CD4-positive, alpha-beta T cell treated with Interleukin-4 for 1 hour (primary cell): ENCODE measurements around the gene ACSM6.

Experiments used
- DNase-seq, 2 donors: peaks; one replicate each; pipeline ENCODE4 v3.0.0-alpha.2; 2020 to 2022

Gene ACSM6

DNA sequence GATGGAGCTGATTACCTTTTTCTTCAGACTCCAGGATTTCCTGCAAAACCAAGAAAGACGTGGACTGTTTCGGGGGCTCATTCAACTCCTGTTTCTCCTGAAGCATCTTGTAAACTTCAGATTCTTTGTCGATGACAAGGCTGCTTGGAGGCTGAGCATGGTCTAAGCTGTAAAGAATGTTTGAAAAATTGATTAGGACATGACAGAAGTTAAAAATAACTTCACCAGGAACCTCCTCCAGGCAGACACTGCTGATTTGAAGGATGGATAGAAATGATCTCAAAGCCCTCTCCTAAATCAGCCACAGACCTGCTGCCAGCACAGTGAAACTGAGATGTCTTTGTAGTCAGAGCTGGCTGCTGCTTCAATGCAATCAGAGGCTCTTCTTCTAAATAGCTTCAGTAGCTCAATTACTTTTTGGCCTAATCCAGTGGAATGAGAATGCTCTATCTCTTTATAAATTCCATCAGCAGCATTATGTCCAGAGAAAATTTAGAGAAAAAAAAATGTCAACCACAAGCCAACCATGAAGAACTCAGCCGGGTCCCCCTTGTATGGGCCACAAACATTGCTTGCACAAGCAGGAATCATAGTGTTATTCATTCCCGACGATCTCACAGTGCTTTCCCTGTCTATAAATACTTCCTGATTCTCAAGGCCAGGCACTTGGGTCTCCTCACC is 53.3 kb downstream of the ACSM6 start:
- DNase-seq, result no peak

DNA sequence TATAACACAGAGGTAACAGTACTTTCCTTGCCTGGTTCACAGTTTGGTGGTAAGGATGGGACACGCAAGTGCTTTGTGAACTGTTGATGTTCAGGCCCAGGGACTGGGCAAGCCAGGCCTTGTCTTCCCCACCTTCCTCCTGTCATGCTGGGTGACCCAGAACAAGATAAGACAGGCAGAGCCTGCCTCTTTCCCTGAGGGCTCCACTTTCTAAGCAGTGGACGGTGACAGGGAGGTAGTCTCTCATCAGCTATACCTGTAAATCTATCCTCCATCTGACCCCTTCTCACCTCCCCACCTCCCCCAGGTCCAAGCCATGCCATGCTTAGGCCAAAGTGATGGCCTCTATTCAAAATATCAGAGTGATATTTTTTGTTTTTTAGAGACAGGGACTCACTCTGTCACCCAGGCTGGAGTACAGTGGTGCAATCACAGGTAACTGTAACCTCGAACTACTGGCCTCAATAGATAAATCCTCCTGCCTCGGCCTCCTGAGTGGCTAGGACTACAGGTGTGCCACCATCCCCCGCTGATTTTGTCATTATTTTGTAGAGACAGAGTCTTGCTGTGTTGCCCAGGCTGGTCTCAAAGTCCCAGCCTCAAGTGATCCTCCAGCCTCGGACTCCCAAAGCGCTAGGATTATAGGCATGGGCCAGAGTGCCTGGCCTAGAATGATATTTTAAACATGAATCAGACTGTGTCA is 54.0 kb downstream of the ACSM6 start:
- DNase-seq, result no peak

GRCh38 chr10:95248989-95249388 is 55.0 kb downstream of the ACSM6 start:
- DNase-seq, result no peak

GRCh38 chr10:95249467-95249866 is 55.4 kb downstream of the ACSM6 start:
- no peak for DNase-seq

GRCh38 chr10:95250856-95251255 is 56.8 kb downstream of the ACSM6 start:
- no peak for DNase-seq

DNA sequence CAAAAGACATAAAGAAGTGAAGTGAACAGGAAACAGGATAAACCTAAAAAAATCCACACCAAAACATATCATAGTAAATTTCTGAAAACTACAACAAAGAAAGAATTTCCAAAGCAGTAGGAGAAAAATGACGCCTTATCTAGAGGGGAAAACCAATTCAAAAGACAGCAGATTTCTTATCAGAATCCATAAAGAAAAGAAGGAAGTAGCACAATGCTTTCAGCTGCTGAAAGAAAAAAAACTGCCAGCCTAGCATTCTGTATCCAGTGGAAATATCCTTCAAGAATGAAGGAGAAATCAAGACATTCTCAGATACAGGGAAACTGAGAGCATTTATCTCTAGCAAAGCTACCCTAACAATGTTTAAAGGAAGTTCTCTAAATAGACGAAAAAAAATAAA is 59.0 kb downstream of the ACSM6 start:
- no peak for DNase-seq

GRCh38 chr10:95253686-95254085 is 59.6 kb downstream of the ACSM6 start:
- no peak for DNase-seq

GRCh38 chr10:95254629-95255028 is 60.6 kb downstream of the ACSM6 start:
- no peak for DNase-seq

GRCh38 chr10:95256268-95256667 is 62.2 kb downstream of the ACSM6 start:
- no peak for DNase-seq

DNA sequence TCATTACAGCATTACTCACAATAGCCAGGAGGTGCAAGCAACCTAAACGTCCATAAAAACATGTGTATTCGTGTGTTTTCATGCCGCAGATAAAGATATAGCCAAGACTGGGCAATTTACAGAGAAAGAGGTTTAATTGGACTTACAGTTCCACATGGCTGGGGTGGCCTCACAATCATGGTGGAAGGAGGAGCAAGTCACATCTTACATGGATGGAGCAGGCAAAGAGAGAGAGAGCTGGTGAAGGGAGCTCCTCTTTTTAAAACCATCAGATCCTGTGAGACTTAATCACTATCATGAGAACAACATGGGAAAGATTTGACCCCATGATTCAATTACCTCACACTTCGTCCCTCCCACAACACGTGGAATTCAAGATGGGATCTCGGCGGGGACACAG is 63.8 kb downstream of the ACSM6 start:
- DNase-seq, result no peak

GRCh38 chr10:95260397-95260881 is 66.4 kb downstream of the ACSM6 start:
- DNase-seq, result no peak

DNA sequence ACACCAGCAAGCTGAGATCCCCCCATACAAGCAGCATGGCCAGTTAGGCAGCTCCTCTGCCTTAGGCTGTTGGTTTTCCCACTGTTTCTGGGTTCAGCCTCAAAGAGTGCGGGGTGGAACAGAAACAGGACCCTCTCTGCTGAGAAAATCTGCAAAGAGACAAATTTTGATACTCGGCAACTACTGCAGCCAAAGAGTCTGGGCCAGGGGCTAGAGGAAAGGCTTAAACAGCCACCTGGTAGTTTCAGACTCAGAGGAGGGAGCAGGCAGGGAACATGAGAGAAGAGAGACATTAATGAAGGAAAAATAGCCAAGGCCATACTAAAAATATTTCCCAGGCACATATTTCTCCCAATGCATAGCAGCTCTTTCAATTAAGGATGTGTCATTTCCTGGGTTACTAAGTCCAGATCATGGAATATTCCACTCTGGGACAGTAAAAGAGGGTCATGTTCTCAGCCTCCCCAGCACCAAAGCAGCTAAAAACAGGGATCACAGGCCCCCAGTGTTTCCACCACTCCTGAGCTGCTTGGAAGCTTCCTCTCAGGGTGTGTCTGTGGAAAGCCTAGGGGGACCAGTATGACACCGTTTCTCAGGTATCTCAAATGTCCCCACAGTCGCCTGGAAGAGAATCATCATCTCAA is 67.0 kb downstream of the ACSM6 start:
- no peak for DNase-seq

DNA sequence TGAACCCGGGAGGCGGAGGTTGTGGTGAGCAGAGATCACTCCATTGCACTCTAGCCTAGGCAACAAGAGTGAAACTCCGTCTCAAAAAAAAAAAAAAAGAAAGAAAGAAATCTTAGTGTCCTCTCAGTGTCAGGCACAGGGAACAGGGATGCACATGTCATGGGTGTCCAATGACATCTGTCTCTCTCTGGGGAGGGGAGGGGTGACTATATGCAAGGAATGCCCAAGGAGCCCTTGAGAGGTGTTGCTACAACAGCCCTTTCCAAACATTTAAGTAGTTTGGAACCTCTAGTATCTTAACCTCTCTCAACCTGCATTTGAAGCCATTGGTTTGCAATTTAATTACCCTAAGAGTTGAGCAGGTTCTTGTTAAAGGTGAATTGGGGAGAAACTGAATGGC is 67.9 kb downstream of the ACSM6 start:
- no peak for DNase-seq

- DNase-seq, result no peak
Observed at GRCh38 chr10:95262763-95263518, 68.9 kb downstream of the ACSM6 start.

GRCh38 chr10:95263864-95264226 is 69.8 kb downstream of the ACSM6 start:
- DNase-seq, result no peak

- no peak for DNase-seq
Observed at GRCh38 chr10:95264227-95265051, 70.4 kb downstream of the ACSM6 start.

DNA sequence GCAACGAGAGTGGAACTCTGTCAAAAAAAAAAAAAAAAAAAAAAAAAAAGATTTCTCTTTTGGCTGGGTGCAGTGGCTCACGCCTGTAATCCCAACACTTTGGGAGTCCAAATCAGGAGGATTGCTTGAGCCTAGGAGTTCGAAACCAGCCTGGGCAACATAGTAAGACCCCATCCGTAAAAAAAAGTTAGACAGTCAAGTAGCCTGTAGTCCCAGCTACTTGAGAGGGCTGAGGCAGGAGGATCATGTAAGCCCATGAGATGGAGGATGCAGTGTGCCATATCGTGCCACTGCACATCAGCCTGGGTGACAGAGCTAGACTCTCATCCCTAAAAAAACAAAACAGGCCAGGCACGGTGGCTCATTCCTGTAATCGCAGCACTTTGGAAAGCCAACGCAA is 71.5 kb downstream of the ACSM6 start:
- no peak for DNase-seq

DNA sequence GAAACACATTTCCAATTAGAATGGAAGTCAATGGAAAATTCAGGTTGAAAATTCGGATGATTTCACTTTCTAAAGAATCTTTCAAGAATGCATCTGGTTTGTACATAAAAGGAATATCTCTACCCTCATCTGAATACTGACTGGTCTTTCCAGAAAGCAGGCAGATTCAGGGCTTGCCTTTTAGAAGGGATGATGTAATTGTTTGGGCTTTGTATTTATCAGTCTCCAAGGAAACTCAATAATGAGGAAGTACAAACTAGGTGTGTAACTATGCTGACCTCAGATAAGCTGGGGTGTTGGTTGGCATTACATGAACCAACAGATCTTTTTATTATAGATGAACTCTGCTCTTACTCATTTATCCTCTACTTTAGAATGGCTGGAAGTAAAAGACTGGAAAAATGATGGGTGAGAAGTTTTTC is 72.6 kb downstream of the ACSM6 start:
- DNase-seq, result peak; percentile 25 to 34

DNA sequence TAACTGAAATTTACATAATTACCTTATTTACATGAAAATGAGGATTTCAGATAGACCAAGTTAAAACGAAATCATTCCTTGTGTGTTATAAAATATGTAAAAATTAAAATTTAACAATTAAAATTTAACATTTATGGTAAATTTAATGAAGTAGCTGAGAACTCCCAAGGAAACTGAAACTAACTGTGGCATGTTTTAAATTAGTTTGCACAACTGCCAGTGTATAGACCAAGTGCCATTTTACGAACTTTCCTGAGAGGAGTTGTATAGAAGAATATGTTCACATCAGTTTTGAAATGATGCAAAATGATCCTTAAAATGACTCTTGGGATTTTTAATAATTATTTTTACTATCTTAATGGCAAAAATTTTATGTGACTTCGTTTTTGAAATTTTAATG is 73.2 kb downstream of the ACSM6 start:
- no peak for DNase-seq

DNA sequence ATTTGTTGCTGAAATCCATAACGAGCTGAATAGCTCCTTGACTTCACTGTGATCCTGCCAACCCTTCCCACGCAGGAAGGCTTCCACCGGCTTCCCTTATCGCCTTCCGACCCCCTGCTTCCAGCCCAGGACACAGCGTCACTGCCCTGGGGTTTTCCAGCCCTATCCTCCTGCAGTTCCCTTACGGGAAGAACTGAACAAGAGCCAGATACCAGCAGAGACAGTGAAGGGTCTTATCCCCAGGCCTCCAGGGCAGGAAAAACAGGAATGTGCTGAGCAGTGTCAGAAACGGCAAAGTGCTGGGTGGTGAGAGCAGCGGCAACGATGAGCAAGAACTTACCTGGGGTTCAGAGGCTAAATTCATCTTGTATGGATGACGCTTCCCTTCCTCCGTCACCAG is 74.4 kb downstream of the ACSM6 start:
- DNase-seq, result no peak

- DNase-seq, result no peak
Observed at GRCh38 chr10:95273393-95274312, 79.6 kb downstream of the ACSM6 start.
